Measurements from ENCODE around the gene CHST3.

The CHST3 gene

DNA sequence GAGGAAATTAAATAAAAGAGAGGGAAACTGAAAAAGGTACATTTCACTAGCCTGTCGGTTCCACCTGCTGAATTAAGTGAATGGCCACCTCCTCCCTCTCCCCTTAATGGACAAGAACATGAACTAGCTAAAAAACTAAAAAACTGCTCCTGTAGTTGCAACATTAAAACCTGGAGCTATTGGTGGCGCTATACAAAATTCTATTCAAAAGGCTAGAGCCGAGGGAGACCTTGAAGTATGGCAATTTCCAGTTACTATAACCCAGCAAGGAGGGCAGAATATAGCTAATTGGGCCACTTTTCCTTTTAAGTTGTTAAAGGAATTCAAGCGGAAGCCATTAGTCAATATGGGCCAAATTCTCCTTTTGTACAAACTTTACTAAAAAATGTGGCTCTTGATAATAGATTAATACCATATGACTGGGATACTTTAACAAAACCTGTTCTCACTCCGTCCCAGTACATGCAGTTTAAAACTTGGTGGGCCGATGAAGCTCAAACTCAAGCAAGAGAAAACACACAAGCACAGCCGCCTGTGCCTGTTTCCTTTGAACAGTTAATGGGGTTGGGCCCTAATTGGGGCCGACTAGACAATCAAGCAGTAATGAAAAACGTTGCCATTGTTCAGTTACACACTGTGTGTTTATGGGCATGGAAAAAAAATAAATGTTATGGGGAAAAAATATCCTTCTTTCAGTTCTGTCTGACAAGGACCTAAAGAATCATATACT, 6.5 kb upstream of the CHST3 start:
- Histone ChIP-seq H3K4me3 (ENCODE audit: low read depth, low read length) (no peak overlapping the region), H3K9me3 (ENCODE audit: severe bottlenecking) (peaks cover 11% of the 10 kb centered on the region), H3K27ac (no peak overlapping the region), H3K36me3 (no peaks in the 10 kb centered on the region), H3K27me3 (ENCODE audit: insufficient read depth, low read depth, severe bottlenecking) (no peaks in the 10 kb centered on the region)
- DNase-seq = no peak
- TF ChIP-seq, protein P1, sequence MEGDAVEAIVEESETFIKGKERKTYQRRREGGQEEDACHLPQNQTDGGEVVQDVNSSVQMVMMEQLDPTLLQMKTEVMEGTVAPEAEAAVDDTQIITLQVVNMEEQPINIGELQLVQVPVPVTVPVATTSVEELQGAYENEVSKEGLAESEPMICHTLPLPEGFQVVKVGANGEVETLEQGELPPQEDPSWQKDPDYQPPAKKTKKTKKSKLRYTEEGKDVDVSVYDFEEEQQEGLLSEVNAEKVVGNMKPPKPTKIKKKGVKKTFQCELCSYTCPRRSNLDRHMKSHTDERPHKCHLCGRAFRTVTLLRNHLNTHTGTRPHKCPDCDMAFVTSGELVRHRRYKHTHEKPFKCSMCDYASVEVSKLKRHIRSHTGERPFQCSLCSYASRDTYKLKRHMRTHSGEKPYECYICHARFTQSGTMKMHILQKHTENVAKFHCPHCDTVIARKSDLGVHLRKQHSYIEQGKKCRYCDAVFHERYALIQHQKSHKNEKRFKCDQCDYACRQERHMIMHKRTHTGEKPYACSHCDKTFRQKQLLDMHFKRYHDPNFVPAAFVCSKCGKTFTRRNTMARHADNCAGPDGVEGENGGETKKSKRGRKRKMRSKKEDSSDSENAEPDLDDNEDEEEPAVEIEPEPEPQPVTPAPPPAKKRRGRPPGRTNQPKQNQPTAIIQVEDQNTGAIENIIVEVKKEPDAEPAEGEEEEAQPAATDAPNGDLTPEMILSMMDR (IDR thresholded peaks at IDR 0.05; ENCODE audit: low read depth, low read length) = no peak

- no peaks in the 10 kb centered on the region for H3K36me3 ChIP-seq
- no peak for DNase-seq
- TF ChIP-seq, protein P1 (IDR thresholded peaks at IDR 0.05; ENCODE audit: low read depth, low read length) = no peak
- H3K27ac ChIP-seq = no peak overlapping the region
- peaks cover 11% of the 10 kb centered on the region for H3K9me3 ChIP-seq (ENCODE audit: severe bottlenecking)
- H3K27me3 ChIP-seq (ENCODE audit: insufficient read depth, low read depth, severe bottlenecking) = no peaks in the 10 kb centered on the region
- H3K4me3 ChIP-seq (ENCODE audit: low read depth, low read length) = no peak overlapping the region
Observed at GRCh38 chr10:71959526-71959925, 4.7 kb upstream of the CHST3 start.

DNA sequence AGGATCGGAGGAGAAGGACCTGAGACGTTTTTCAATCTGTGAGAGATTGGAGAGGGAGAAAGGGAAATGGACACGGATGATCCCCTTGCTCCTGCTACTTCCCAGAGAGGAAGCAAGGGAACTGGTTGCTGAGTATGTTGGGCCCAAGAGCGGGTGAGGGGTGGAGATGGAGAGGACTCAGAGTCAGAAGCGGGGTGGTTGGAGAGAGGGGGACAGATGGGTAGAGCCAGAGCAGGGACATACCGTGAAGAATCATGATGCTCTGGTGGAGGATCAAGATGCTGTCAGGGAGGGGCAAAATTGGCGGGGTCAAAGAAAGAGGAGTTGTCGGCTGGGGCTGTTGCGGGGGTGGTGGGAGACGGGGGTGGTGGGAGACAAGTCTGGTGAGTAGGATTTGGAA, 2.4 kb upstream of the CHST3 start:
- Histone ChIP-seq H3K27ac (no peak overlapping the region), H3K9me3 (ENCODE audit: severe bottlenecking) (no peaks in the 10 kb centered on the region), H3K36me3 (no peaks in the 10 kb centered on the region), H3K27me3 (ENCODE audit: insufficient read depth, low read depth, severe bottlenecking) (no peaks in the 10 kb centered on the region), H3K4me3 (ENCODE audit: low read depth, low read length) (no peak overlapping the region)
- TF ChIP-seq, protein P1 (IDR thresholded peaks at IDR 0.05; ENCODE audit: low read depth, low read length) = no peak
- DNase-seq = no peak

- Histone ChIP-seq H3K9me3 (ENCODE audit: severe bottlenecking) (no peaks in the 10 kb centered on the region), H3K36me3 (no peaks in the 10 kb centered on the region), H3K4me3 (ENCODE audit: low read depth, low read length) (no peak overlapping the region), H3K27ac (no peak overlapping the region), H3K27me3 (ENCODE audit: insufficient read depth, low read depth, severe bottlenecking) (no peaks in the 10 kb centered on the region)
- TF ChIP-seq, protein P1 (IDR thresholded peaks at IDR 0.05; ENCODE audit: low read depth, low read length) = no peak
- DNase-seq = no peak
Observed at GRCh38 chr10:71962901-71963300, 1.3 kb upstream of the CHST3 start.

DNA sequence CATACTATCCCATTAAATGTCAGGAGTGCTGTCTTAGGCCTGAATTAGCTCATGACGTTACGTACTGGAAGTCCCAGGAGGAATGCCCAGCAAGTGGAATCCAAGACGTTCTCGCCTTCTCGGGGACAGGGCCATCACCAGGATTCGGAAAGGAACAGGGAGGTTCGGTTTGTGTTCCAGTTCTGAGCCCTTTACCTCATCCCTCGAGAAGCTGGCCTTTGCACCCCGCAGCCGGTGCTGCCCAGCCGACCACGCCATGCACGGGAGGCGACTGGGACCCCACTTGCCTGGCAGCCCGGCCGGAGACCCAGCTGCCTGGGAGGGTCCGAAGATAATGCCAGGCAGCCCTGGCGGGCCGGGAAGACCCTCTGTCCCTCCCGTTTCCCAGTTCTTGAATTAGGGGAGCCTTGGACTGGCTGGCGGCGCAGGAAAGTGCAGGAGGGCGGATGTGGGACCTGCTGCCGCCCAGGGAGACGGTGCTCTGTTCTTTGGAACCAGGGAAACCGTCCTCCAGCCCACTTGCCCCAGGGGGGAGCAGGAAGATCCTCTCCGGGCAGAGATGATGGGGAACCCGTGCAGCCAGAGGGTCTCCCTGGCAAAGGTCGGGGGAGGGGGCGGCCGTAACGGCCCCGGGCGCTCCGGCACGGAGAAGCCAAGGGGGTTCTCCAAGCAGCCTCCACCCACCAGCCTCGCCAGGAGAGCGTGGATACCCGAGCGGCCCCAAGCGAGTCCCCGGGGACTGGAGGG, 671 bp upstream of the CHST3 start:
- Histone ChIP-seq H3K27me3 (ENCODE audit: insufficient read depth, low read depth, severe bottlenecking) (no peaks in the 10 kb centered on the region), H3K9me3 (ENCODE audit: severe bottlenecking) (no peaks in the 10 kb centered on the region), H3K4me3 (ENCODE audit: low read depth, low read length) (peak overlapping the region; percentile 69), H3K27ac (peak overlapping the region; percentile 66), H3K36me3 (no peaks in the 10 kb centered on the region)
- TF ChIP-seq, protein P1 (IDR thresholded peaks at IDR 0.05; ENCODE audit: low read depth, low read length) = no peak
- DNase-seq = no peak

All from WERI-Rb-1 (cell line).